Heart right ventricle (tissue), 16 donors: Measurements from ENCODE around the gene ZNF490. TPM values are rescaled to one million over a fixed set of nuclear protein-coding genes. Genes with fewer than 3 reads are reported as not detected.

Source experiments
- ATAC-seq, 8 donors: fragments of 200-7000 bp; cut with Tn5 transposase; one replicate each; pipeline ENCODE4 v1.9.1; 2020; ENCODE audit warnings: mild to moderate bottlenecking in 8 of 8, moderate library complexity in 8 of 8, moderate number of reproducible peaks in 1 of 8
- DNase-seq, 2 donors: peaks; one replicate each; pipeline ENCODE4 v3.0.0-alpha.2; 2020
- H3K27ac ChIP-seq, 10 donors: fragments of 200-600 bp; sonication (generic) in 2 of 10; one replicate each; pipeline versions ENCODE4 v1.5.0 to v1.8.0; 2020 to 2022; ENCODE audit warnings: mild to moderate bottlenecking in 3 of 10
- H3K27me3 ChIP-seq, 7 donors: fragments of 200-600 bp; one replicate each; pipeline ENCODE4 v1.8.0; 2021 to 2022; ENCODE audit warnings: mild to moderate bottlenecking in 2 of 7
- H3K36me3 ChIP-seq, 9 donors: fragments of 200-600 bp; sonication (generic) in 1 of 9; one replicate each; pipeline versions ENCODE4 v1.5.0 to v1.8.0; 2020 to 2022; ENCODE audit warnings: mild to moderate bottlenecking in 2 of 9
- H3K4me1 ChIP-seq, 9 donors: fragments of 200-600 bp; sonication (generic) in 1 of 9; one replicate each; pipeline versions ENCODE4 v1.5.0 to v1.8.0; 2020 to 2022; ENCODE audit warnings: mild to moderate bottlenecking in 4 of 9
- H3K4me3 ChIP-seq, 10 donors: fragments of 200-600 bp; sonication (generic) in 2 of 10; one replicate each; pipeline versions ENCODE4 v1.5.0 to v1.8.0; 2020 to 2022; ENCODE audit warnings: mild to moderate bottlenecking in 7 of 10, moderate library complexity in 2 of 10
- H3K9me3 ChIP-seq, 11 donors: fragments of 200-600 bp in 10 of 11; sonication (generic) in 2 of 11; one replicate each; pipeline versions ENCODE4 v1.5.0 to v1.8.0; 2013 to 2022; ENCODE audit warnings: mild to moderate bottlenecking in 2 of 11, control low read depth in 1 of 11, moderate library complexity in 1 of 11
- CTCF ChIP-seq, 9 donors: fragments of 200-600 bp; sonication (generic) in 2 of 9; IDR thresholded peaks; one replicate each; pipeline versions ENCODE4 v1.5.0 to v1.8.0; 2021 to 2022; ENCODE audit warnings: antibody characterized with exemption in 9 of 9, mild to moderate bottlenecking in 5 of 9, moderate library complexity in 1 of 9
- WGBS, 2 donors: extraction: QIAGEN DNeasy Blood & Tissue Kit; methylation state at CpG; one replicate each; pipeline ENCODE4 v1.1.7; 2013; ENCODE audit warnings: inconsistent platforms in 1 of 2; 5-methylcytosine and 5-hydroxymethylcytosine counted together
- intact Hi-C, 10 donors: fragments of 100-400 bp; cut with DNase I; formaldehyde crosslinking; loops; one replicate each; pipeline versions ENCODE4 v1.11.1 to v1.14.2; 2022
- polyA plus RNA-seq, 2 donors: library from polyadenylated mRNA; stranded (reverse); fragments of 200-250 nt; gene quantifications; one replicate each; pipeline ENCODE4 v1.2.3, GENCODE V29; 2013
- total RNA-seq, 10 donors: library from RNA; stranded (reverse); fragmentation: NEBNext Ultra II Directional in 3 of 10; extraction: Animal tissue kit (Norgen Biotek cat#: 25700) in 3 of 10; gene quantifications; one replicate each; pipeline versions ENCODE4 v1.2.1 to v1.2.4, GENCODE V29; 2021 to 2023
- donor health status: Arrhythmogenic right ventricular cardiomyopathy.
- donor health status: ischemic (EF 13 %, LVEDD 7.1; RV severe dilation, severe dysfunction).
- donor health status: healthy with polysubstance abuse.
- donor health status: DM: no; HTN: yes; CAD: no.
- donor health status: DM: no; HTN: no; CAD: no.
- donor health status: ischemic (EF 25% LVEDD 6.9; RV normal size, moderate dysfunction).
- donor health status: ischemic (EF 25% LVEDD 5.7; RV mildly dilated, moderate dysfunction).
- donor health status: healthy.
- donor health status: DM: yes; HTN: yes; CAD: no.
- donor health status: Ischemic cardiomyopathy.
- donor health status: ischemic (EF 35%, LVEDD 5.7; RV mildly dilated, moderate dysfunction).
- donor health status: nonischemic (EF 11% LVEDD 7.7; RV severe dilation, severe dysfunction).
- donor health status: DM: yes; HTN: yes; CAD: no.
- donor health status: PGD.
- donor health status: ischemic (EF 29% LVEDD 5.4; RV normal size, mild dysfunction).
- donor health status: nonischemic (EF 23%, LVEDD 6.1; RV moderate dilation, normal function).

ZNF490 gene
- total and polyA plus RNA-seq, 12 donors: 0.22 to 7.2 (median 5.2) TPM

GRCh38 chr19:12603714-12604113 lies 6.9 kb downstream of the ZNF490 start:
- Histone ChIP-seq H3K27me3 (no peaks in the 10 kb centered on the region), H3K4me1 (no peaks in the 10 kb centered on the region), H3K4me3 (no peak overlapping the region), H3K36me3 (peaks cover 0 to 90% (median 9%) of the 10 kb centered on the region in 9 donors), H3K9me3 (no peaks in the 10 kb centered on the region), H3K27ac (no peak overlapping the region)
- 75 to 83% methylated on average over 1 of the region's 1 CpG for WGBS, 2 donors
- ATAC-seq (no peak), DNase-seq (no peak)
- TF ChIP-seq CTCF (IDR thresholded peaks at IDR 0.05): no peak
- intact Hi-C loops: no loop called here

- Histone ChIP-seq H3K4me1 (no peaks in the 10 kb centered on the region), H3K27me3 (no peaks in the 10 kb centered on the region), H3K9me3 (no peaks in the 10 kb centered on the region), H3K4me3 (no peak overlapping the region), H3K36me3 (peaks cover 0 to 69% (median 0%) of the 10 kb centered on the region in 9 donors), H3K27ac (no peak overlapping the region)
- TF ChIP-seq CTCF (IDR thresholded peaks at IDR 0.05): no peak
- intact Hi-C loops: no loop called here
- DNase-seq (no peak), ATAC-seq (no peak)
- WGBS, 2 donors: 86 to 89% methylated on average over 11 of the region's 11 CpGs
These were observed 13.0 kb downstream of the ZNF490 start for GRCh38 chr19:12597594-12597993.

GRCh38 chr19:12596927-12597548 lies 13.6 kb downstream of the ZNF490 start:
- Histone ChIP-seq H3K4me3 (no peak overlapping the region), H3K36me3 (peaks cover 0 to 66% (median 0%) of the 10 kb centered on the region in 9 donors), H3K27me3 (no peaks in the 10 kb centered on the region), H3K27ac (no peak overlapping the region), H3K9me3 (no peaks in the 10 kb centered on the region), H3K4me1 (no peaks in the 10 kb centered on the region)
- intact Hi-C loops: no loop called here
- ATAC-seq (no peak), DNase-seq (no peak)
- no peak for TF ChIP-seq CTCF (IDR thresholded peaks at IDR 0.05)
- WGBS, 2 donors: 53 to 67% methylated on average over 38 of the region's 38 CpGs

- TF ChIP-seq CTCF (IDR thresholded peaks at IDR 0.05): no peak
- intact Hi-C loops: no loop called here
- Histone ChIP-seq H3K36me3 (peaks cover 0 to 70% (median 0%) of the 10 kb centered on the region in 9 donors), H3K4me3 (no peak overlapping the region), H3K27ac (no peak overlapping the region), H3K4me1 (no peaks in the 10 kb centered on the region), H3K27me3 (no peaks in the 10 kb centered on the region), H3K9me3 (no peaks in the 10 kb centered on the region)
- no peak for DNase-seq
- no peak for ATAC-seq
- WGBS, 2 donors: 89 to 93% methylated on average over 11 of the region's 11 CpGs
These were observed 14.1 kb downstream of the ZNF490 start for GRCh38 chr19:12596485-12596884.
